ENCODE measurements around the gene CXCR3.
A peak's percentile ranks its signal among the peaks of the same experiment; 100 is the strongest.
"Not testable (repeated sequence)": the region's sequence is repeated elsewhere in the genome, so short reads cannot be mapped to it uniquely, and the experiment has no call there.

CXCR3 gene

GRCh38 chrX:71618303-71618721 is at the start of gene CXCR3:
Gene CXCR3, minus strand, starts transcription at chrX:71618511. Its CDS starts 62 bp downstream, at chrX:71618449.
- no peak for DNase-seq (ENCODE audit: extremely low spot score)
- TF ChIP-seq LEF1 (IDR thresholded peaks at IDR 0.05; ENCODE audit: borderline replicate concordance): no peak
- TF ChIP-seq BHLHE40 (IDR thresholded peaks at IDR 0.05; ENCODE audit: borderline replicate concordance): no peak
- TF ChIP-seq PKNOX1 (IDR thresholded peaks at IDR 0.05): no peak
- no peak for TF ChIP-seq ZNF384 (IDR thresholded peaks at IDR 0.05)
- no peak for TF ChIP-seq HDGF (IDR thresholded peaks at IDR 0.05; ENCODE audit: borderline replicate concordance)
- TF ChIP-seq FOXK2 (IDR thresholded peaks at IDR 0.05): no peak
- TF ChIP-seq ARNT (IDR thresholded peaks at IDR 0.05): no peak
- TF ChIP-seq FOXM1 (IDR thresholded peaks at IDR 0.05; ENCODE audit: borderline replicate concordance): no peak
- TF ChIP-seq TARDBP (IDR thresholded peaks at IDR 0.05): no peak
- TF ChIP-seq SP1 (IDR thresholded peaks at IDR 0.05): no peak
- no peak for TF ChIP-seq CTBP1 (IDR thresholded peaks at IDR 0.05; ENCODE audit: borderline replicate concordance)
- POLR2A ChIA-PET: no interaction called here
- CTCF ChIA-PET: no interaction called here

- TF ChIP-seq CTBP1 (IDR thresholded peaks at IDR 0.05; ENCODE audit: borderline replicate concordance) (no peak), FOXM1 (IDR thresholded peaks at IDR 0.05; ENCODE audit: borderline replicate concordance) (no peak), PKNOX1 (IDR thresholded peaks at IDR 0.05) (no peak), FOXK2 (IDR thresholded peaks at IDR 0.05) (no peak), L3MBTL2 (conservative IDR thresholded peaks at IDR 0.05) (no peak)
- no peak for DNase-seq (ENCODE audit: extremely low spot score)
- POLR2A ChIA-PET: no interaction called here
- CTCF ChIA-PET: interaction anchor here (0.7 kb wide), 1 partner anchor 192 kb away, joined by 3 read pairs; no protein-coding TSS in a partner anchor
Observed at GRCh38 chrX:71667328-71668247, 49.3 kb upstream of the CXCR3 start, which contains the start of gene LOC101059915. Gene LOC101059915, plus strand, starts transcription at chrX:71667546.

- DNase-seq (ENCODE audit: extremely low spot score): no peak
- ChIA-PET POLR2A (no interaction called here), CTCF (no interaction called here)
- TF ChIP-seq ZNF384 (IDR thresholded peaks at IDR 0.05): no peak
- no peak for TF ChIP-seq LEF1 (IDR thresholded peaks at IDR 0.05; ENCODE audit: borderline replicate concordance)
- no peak for TF ChIP-seq SP1 (IDR thresholded peaks at IDR 0.05)
- no peak for TF ChIP-seq NFRKB (IDR thresholded peaks at IDR 0.05)
- no peak for TF ChIP-seq ELF4 (IDR thresholded peaks at IDR 0.05)
- no peak for TF ChIP-seq SUZ12 (IDR thresholded peaks at IDR 0.05)
- TF ChIP-seq ARNT (IDR thresholded peaks at IDR 0.05): no peak
- TF ChIP-seq L3MBTL2 (conservative IDR thresholded peaks at IDR 0.05): no peak
- no peak for TF ChIP-seq FOXK2 (IDR thresholded peaks at IDR 0.05)
- TF ChIP-seq BHLHE40 (IDR thresholded peaks at IDR 0.05; ENCODE audit: borderline replicate concordance): no peak
- no peak for TF ChIP-seq FOXM1 (IDR thresholded peaks at IDR 0.05; ENCODE audit: borderline replicate concordance)
- TF ChIP-seq FOXA1 (IDR thresholded peaks at IDR 0.05): no peak
- no peak for TF ChIP-seq TARDBP (IDR thresholded peaks at IDR 0.05)
- no peak for TF ChIP-seq CTBP1 (IDR thresholded peaks at IDR 0.05; ENCODE audit: borderline replicate concordance)
- TF ChIP-seq PKNOX1 (IDR thresholded peaks at IDR 0.05): no peak
- no peak for TF ChIP-seq HDGF (IDR thresholded peaks at IDR 0.05; ENCODE audit: borderline replicate concordance)
Observed at GRCh38 chrX:71666240-71667223, 48.2 kb upstream of the CXCR3 start.

- ChIA-PET POLR2A (no interaction called here), CTCF (no interaction called here)
- no peak for TF ChIP-seq PKNOX1 (IDR thresholded peaks at IDR 0.05)
- TF ChIP-seq FOXA1 (IDR thresholded peaks at IDR 0.05): no peak
- TF ChIP-seq SUZ12 (IDR thresholded peaks at IDR 0.05): no peak
- no peak for TF ChIP-seq FOXK2 (IDR thresholded peaks at IDR 0.05)
- no peak for TF ChIP-seq BHLHE40 (IDR thresholded peaks at IDR 0.05; ENCODE audit: borderline replicate concordance)
- no peak for TF ChIP-seq ELF4 (IDR thresholded peaks at IDR 0.05)
- TF ChIP-seq FOXM1 (IDR thresholded peaks at IDR 0.05; ENCODE audit: borderline replicate concordance): no peak
- no peak for TF ChIP-seq ARNT (IDR thresholded peaks at IDR 0.05)
- no peak for DNase-seq (ENCODE audit: extremely low spot score)
Observed at GRCh38 chrX:71665747-71666146, 47.4 kb upstream of the CXCR3 start.

- DNase-seq (ENCODE audit: extremely low spot score): no peak
- CTCF ChIA-PET: no interaction called here
- POLR2A ChIA-PET: no interaction called here
- TF ChIP-seq FOXM1 (IDR thresholded peaks at IDR 0.05; ENCODE audit: borderline replicate concordance): no peak
- no peak for TF ChIP-seq ELF4 (IDR thresholded peaks at IDR 0.05)
- TF ChIP-seq HDGF (IDR thresholded peaks at IDR 0.05; ENCODE audit: borderline replicate concordance): no peak
- TF ChIP-seq LEF1 (IDR thresholded peaks at IDR 0.05; ENCODE audit: borderline replicate concordance): no peak
Observed at GRCh38 chrX:71664889-71665491, 46.7 kb upstream of the CXCR3 start.

- peak; percentile 49 for DNase-seq (ENCODE audit: extremely low spot score)
- CTCF ChIA-PET: not testable (repeated sequence)
- POLR2A ChIA-PET: interaction anchor here (0.8 kb wide), 1 partner anchor 195 kb away, joined by 3 read pairs; no protein-coding TSS in a partner anchor
Observed at GRCh38 chrX:71664202-71664601, 45.9 kb upstream of the CXCR3 start.

GRCh38 chrX:71663238-71663637 is 44.9 kb upstream of the CXCR3 start:
- DNase-seq (ENCODE audit: extremely low spot score); CTCF ChIA-PET: not testable (repeated sequence)
- POLR2A ChIA-PET: interaction anchor here (0.8 kb wide), 1 partner anchor 194 kb away, joined by 3 read pairs; no protein-coding TSS in a partner anchor

GRCh38 chrX:71662654-71663053 is 44.3 kb upstream of the CXCR3 start:
- CTCF ChIA-PET; DNase-seq (ENCODE audit: extremely low spot score); POLR2A ChIA-PET: not testable (repeated sequence)
